ENCODE data around the gene MSI2. TPM values are rescaled to one million over a fixed set of nuclear protein-coding genes. Genes with fewer than 3 reads are reported as not detected.
A peak's percentile ranks its signal among the peaks of the same experiment; 100 is the strongest.

The MSI2 gene
- total RNA-seq, 1 donor from 2014 or later = 67.9 TPM

DNA sequence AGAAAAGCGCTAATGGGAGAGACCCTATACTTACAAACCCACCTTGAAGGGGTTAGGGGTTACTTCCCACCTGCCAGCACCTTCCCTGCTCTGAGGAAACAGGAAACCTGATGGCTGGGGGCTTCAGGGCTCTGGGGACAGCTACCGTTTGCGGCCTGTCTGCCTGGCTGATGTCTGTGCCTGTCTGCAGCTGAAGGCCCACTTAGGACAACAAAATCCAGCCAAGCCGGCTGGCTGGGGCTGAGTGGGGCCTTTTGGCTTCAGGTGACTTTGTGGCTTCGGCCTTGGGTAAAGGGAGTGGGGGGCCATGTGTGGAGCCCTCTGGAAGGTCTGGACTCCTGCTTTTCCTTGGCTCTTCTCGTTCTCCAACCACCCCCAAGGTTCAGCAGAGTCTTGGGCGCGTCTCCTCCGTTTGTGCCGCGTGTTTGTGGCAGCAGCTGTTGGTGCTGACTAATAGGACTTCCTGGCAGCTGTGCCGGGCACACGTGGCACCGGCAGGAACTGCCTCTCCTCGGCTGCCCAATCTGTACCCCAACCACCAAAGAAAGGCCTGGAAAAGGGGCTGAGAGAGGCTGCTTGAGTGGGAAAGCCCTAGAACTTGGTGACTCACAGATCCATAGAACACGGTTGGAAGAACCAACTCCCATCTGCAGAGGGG is 186.7 kb downstream of the MSI2 start:
- Mint-ChIP-seq H3K4me1 (ENCODE audit: low read depth, unreplicated experiment) (peaks cover 43% of the 10 kb centered on the region), H3K9me3 (ENCODE audit: unreplicated experiment) (no peaks in the 10 kb centered on the region), H3K27ac (ENCODE audit: unreplicated experiment) (no peak overlapping the region), H3K27me3 (ENCODE audit: low read depth, unreplicated experiment) (no peaks in the 10 kb centered on the region), H3K36me3 (ENCODE audit: low read depth, unreplicated experiment) (peaks cover 6% of the 10 kb centered on the region), H3K4me3 (ENCODE audit: unreplicated experiment) (no peak overlapping the region)
- DNase-seq (ENCODE audit: low read depth) (peak; percentile 73), FAIRE-seq (no peak)
- Histone ChIP-seq H3K36me3 (ENCODE audit: insufficient read depth, low read length) (no peaks in the 10 kb centered on the region), H2AFZ (ENCODE audit: low read depth, low read length) (no peak overlapping the region), H3K4me3 (ENCODE audit: insufficient read depth, low read depth, low read length) (no peak overlapping the region), H4K20me1 (ENCODE audit: insufficient read depth, low read length) (no peaks in the 10 kb centered on the region), H3K9ac (ENCODE audit: low read length) (peak overlapping the region; percentile 66), H3K27me3 (ENCODE audit: insufficient read depth, low read length) (no peaks in the 10 kb centered on the region), H3K4me2 (ENCODE audit: low read length) (peak overlapping the region; percentile 28), H3K4me1 (ENCODE audit: insufficient read depth, low read length) (peaks cover 61% of the 10 kb centered on the region), H3K27ac (ENCODE audit: low read depth, low read length) (peak overlapping the region; percentile 57), H3K9me3 (ENCODE audit: insufficient read depth, low read depth, low read length) (no peaks in the 10 kb centered on the region), H3K79me2 (ENCODE audit: insufficient read depth, low read length) (peaks cover 15% of the 10 kb centered on the region)
- no peak for TF ChIP-seq EZH2 (IDR thresholded peaks at IDR 0.05; ENCODE audit: insufficient read depth, low read length)
- TF ChIP-seq, protein P1, sequence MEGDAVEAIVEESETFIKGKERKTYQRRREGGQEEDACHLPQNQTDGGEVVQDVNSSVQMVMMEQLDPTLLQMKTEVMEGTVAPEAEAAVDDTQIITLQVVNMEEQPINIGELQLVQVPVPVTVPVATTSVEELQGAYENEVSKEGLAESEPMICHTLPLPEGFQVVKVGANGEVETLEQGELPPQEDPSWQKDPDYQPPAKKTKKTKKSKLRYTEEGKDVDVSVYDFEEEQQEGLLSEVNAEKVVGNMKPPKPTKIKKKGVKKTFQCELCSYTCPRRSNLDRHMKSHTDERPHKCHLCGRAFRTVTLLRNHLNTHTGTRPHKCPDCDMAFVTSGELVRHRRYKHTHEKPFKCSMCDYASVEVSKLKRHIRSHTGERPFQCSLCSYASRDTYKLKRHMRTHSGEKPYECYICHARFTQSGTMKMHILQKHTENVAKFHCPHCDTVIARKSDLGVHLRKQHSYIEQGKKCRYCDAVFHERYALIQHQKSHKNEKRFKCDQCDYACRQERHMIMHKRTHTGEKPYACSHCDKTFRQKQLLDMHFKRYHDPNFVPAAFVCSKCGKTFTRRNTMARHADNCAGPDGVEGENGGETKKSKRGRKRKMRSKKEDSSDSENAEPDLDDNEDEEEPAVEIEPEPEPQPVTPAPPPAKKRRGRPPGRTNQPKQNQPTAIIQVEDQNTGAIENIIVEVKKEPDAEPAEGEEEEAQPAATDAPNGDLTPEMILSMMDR (IDR thresholded peaks at IDR 0.05; ENCODE audit: insufficient read depth, low read depth, low read length) = no peak

DNA sequence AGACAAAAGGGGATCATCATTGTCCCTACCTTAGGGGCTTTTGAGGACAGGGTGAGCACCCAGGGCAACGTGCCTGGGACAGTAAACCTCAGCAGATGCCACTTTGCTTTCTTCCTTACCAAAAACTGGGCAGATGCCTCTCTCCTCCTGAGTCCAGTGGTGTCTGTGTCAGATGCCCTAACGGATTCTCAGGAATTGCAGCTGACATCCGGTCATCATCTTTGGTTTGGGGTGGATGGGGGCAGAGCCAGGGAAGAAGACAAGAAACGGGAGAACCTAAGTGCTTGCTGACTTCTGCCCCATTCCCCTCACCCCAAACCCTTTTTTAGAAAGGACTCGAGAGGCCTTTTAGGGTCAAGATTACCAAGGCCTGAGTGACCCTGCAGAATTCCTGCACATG is 187.5 kb downstream of the MSI2 start:
- peak overlapping the region; percentile 66 for H3K9ac ChIP-seq (ENCODE audit: low read length)

More for the DNA sequence above, 187.5 kb downstream of the MSI2 start:
- no peaks in the 10 kb centered on the region for H3K9me3 Mint-ChIP-seq (ENCODE audit: unreplicated experiment)
- no peak for TF ChIP-seq EZH2 (IDR thresholded peaks at IDR 0.05; ENCODE audit: insufficient read depth, low read length)
- TF ChIP-seq, protein P1 (IDR thresholded peaks at IDR 0.05; ENCODE audit: insufficient read depth, low read depth, low read length) = no peak
- Histone ChIP-seq H4K20me1 (ENCODE audit: insufficient read depth, low read length) (no peaks in the 10 kb centered on the region), H3K4me2 (ENCODE audit: low read length) (no peak overlapping the region), H3K27me3 (ENCODE audit: insufficient read depth, low read length) (no peaks in the 10 kb centered on the region), H3K9me3 (ENCODE audit: insufficient read depth, low read depth, low read length) (no peaks in the 10 kb centered on the region), H3K36me3 (ENCODE audit: insufficient read depth, low read length) (no peaks in the 10 kb centered on the region), H3K4me1 (ENCODE audit: insufficient read depth, low read length) (peaks cover 67% of the 10 kb centered on the region), H3K4me3 (ENCODE audit: insufficient read depth, low read depth, low read length) (no peak overlapping the region), H3K79me2 (ENCODE audit: insufficient read depth, low read length) (peaks cover 15% of the 10 kb centered on the region), H2AFZ (ENCODE audit: low read depth, low read length) (no peak overlapping the region), H3K27ac (ENCODE audit: low read depth, low read length) (peak overlapping the region; percentile 57)
- FAIRE-seq = no peak
- H3K27me3 Mint-ChIP-seq (ENCODE audit: low read depth, unreplicated experiment) = no peaks in the 10 kb centered on the region
- no peak overlapping the region for H3K27ac Mint-ChIP-seq (ENCODE audit: unreplicated experiment)
- peaks cover 9% of the 10 kb centered on the region for H3K36me3 Mint-ChIP-seq (ENCODE audit: low read depth, unreplicated experiment)
- no peak overlapping the region for H3K4me3 Mint-ChIP-seq (ENCODE audit: unreplicated experiment)
- no peak for DNase-seq (ENCODE audit: low read depth)
- peaks cover 49% of the 10 kb centered on the region for H3K4me1 Mint-ChIP-seq (ENCODE audit: low read depth, unreplicated experiment)
